Panc1 (cell line): ENCODE results near the gene RANBP17. TPM values are rescaled to one million over a fixed set of nuclear protein-coding genes. Genes with fewer than 3 reads are reported as not detected.

ENCODE experiments used
- ATAC-seq: fragments of 200-7000 bp; cut with Tn5 transposase; 2 replicates; pipeline ENCODE4 v1.9.1; 2020; ENCODE audit warnings: mild to moderate bottlenecking, moderate library complexity
- BruUV-seq: library from RNA; stranded (reverse); fragments of 400-500 nt; replicated peaks from 2 replicates; lab custom pipeline; 2021; lab: Mats Ljungman, UMichigan
- CTCF ChIA-PET: fragments of 300-600 bp; sonication (Branson Sonifier 250); formaldehyde crosslinking; loops from one replicate; lab custom pipeline; 2022; ENCODE audit warnings: antibody characterized with exemption; lab: Charles Lee
- POLR2A ChIA-PET: fragments of 300-600 bp; sonication (Branson Sonifier 250); formaldehyde crosslinking; loops from one replicate; lab custom pipeline; 2022; ENCODE audit warnings: antibody characterized with exemption; lab: Charles Lee
- DNase-seq: peaks from one replicate; pipeline ENCODE4 v3.0.0-alpha.2; 2010; ENCODE audit warnings: low read depth, low spot score
- H3K27ac ChIP-seq: 2 replicates; pipeline ENCODE4 v1.5.1; 2011; ENCODE audit warnings: mild to moderate bottlenecking, low read length, inconsistent platforms
- H3K27me3 ChIP-seq: fragments of 200-500 bp; sonication (Bioruptor generic); 2 replicates; pipeline ENCODE4 v1.6.0; 2014; ENCODE audit warnings: low read length, inconsistent platforms; ENCODE audit not compliant: control insufficient read depth, insufficient read depth
- H3K36me3 ChIP-seq: fragments of 200-500 bp; sonication (Bioruptor generic); 2 replicates; pipeline ENCODE4 v1.5.1; 2014; ENCODE audit warnings: inconsistent platforms, mild to moderate bottlenecking, low read length, moderate library complexity; ENCODE audit not compliant: control insufficient read depth, insufficient read depth
- H3K4me1 ChIP-seq: 2 replicates; pipeline ENCODE4 v1.5.1; 2011; ENCODE audit warnings: inconsistent platforms, mild to moderate bottlenecking, low read length, moderate library complexity; ENCODE audit not compliant: control insufficient read depth, insufficient read depth
- H3K4me3 ChIP-seq, 2 experiments: 2 replicates each; pipeline ENCODE4 v1.5.1; 2011 to 2012; ENCODE audit warnings: low read depth in 2 of 2, low read length in 2 of 2, mild to moderate bottlenecking in 2 of 2, inconsistent platforms in 1 of 2, moderate library complexity in 1 of 2
- H3K9me3 ChIP-seq: fragments of 200-500 bp; sonication (Bioruptor generic); 2 replicates; pipeline ENCODE4 v1.5.1; 2014; ENCODE audit warnings: low read depth, mild to moderate bottlenecking, inconsistent platforms, low read length, moderate library complexity; ENCODE audit not compliant: control insufficient read depth, insufficient read depth
- CTCF ChIP-seq: fragments of 450-650 bp; IDR thresholded peaks from 2 replicates; pipeline ENCODE4 v1.5.1; 2017; ENCODE audit warnings: mild to moderate bottlenecking
- POLR2AphosphoS5 ChIP-seq: IDR thresholded peaks from 2 replicates; pipeline ENCODE4 v1.6.1; 2012; ENCODE audit warnings: mild to moderate bottlenecking, low read depth, low read length, moderate library complexity
- SIN3A ChIP-seq: IDR thresholded peaks from 2 replicates; pipeline ENCODE4 v1.6.1; 2012; ENCODE audit warnings: low read depth, mild to moderate bottlenecking, low read length, moderate library complexity, borderline replicate concordance; ENCODE audit not compliant: insufficient read depth
- TCF7L2 ChIP-seq: IDR thresholded peaks from 2 replicates; pipeline ENCODE4 v1.6.1; 2011; ENCODE audit warnings: mild to moderate bottlenecking, low read depth, low read length, inconsistent platforms
- in situ Hi-C: cut with HindIII; loops from 2 replicates; pipeline ENCODE4 v1.10.0; 2016; ENCODE audit warnings: low sequenced_read_pairs, low pct_unique_long_range_greater_than_20kb
- intact Hi-C: fragments of 100-400 bp; cut with micrococcal nuclease; formaldehyde crosslinking; loops from one replicate; pipeline ENCODE4 v1.10.0; 2022; ENCODE audit not compliant: unreplicated experiment
- total RNA-seq: library from RNA; stranded (reverse); gene quantifications from one replicate; pipeline ENCODE4 v1.2.1, GENCODE V29; 2021; ENCODE audit not compliant: unreplicated experiment
- TF ChIP-seq, protein P1 (sequence below), 2 experiments: IDR thresholded peaks; 2 replicates each; pipeline ENCODE4 v1.6.1; 2011 to 2012; ENCODE audit warnings: low read depth in 2 of 2, control low read depth in 1 of 2, low read length in 1 of 2, mild to moderate bottlenecking in 1 of 2, moderate library complexity in 1 of 2; ENCODE audit not compliant: insufficient read depth in 1 of 2

Gene RANBP17
- total RNA-seq, 1 experiment from 2014 or later, result not detected

DNA sequence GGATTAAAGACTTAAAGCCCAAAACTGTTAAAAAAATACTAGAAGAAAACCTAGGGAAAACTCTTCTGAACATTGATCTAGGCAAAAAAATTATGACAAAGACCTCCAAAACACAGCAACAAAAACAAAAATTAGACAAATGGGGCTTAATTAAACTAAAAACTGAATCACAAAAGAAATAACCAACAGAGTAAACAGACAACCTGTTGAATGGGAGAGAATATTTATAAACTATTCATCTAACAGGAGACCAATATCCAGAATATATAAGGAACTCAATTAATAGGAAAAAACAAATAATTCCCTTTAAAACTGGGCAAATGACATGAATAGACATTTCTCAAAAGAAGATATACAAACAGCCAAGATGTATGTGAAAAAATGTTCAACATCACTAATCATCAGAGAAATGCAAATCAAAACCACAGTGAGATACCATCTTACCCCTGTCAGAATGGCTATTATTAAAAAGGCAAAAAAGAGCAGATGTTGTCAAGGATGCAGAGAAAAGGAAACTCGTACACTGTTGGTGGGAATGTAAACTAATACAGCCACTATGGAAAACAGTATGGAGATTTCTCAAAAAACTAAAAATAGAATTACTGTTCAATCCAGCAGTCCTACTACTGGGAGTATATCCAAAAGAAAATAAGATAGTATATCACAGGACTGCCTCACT, 397.1 kb downstream of the RANBP17 start:
- DNase-seq (no peak), ATAC-seq (no peak)
- TF ChIP-seq, protein P1, sequence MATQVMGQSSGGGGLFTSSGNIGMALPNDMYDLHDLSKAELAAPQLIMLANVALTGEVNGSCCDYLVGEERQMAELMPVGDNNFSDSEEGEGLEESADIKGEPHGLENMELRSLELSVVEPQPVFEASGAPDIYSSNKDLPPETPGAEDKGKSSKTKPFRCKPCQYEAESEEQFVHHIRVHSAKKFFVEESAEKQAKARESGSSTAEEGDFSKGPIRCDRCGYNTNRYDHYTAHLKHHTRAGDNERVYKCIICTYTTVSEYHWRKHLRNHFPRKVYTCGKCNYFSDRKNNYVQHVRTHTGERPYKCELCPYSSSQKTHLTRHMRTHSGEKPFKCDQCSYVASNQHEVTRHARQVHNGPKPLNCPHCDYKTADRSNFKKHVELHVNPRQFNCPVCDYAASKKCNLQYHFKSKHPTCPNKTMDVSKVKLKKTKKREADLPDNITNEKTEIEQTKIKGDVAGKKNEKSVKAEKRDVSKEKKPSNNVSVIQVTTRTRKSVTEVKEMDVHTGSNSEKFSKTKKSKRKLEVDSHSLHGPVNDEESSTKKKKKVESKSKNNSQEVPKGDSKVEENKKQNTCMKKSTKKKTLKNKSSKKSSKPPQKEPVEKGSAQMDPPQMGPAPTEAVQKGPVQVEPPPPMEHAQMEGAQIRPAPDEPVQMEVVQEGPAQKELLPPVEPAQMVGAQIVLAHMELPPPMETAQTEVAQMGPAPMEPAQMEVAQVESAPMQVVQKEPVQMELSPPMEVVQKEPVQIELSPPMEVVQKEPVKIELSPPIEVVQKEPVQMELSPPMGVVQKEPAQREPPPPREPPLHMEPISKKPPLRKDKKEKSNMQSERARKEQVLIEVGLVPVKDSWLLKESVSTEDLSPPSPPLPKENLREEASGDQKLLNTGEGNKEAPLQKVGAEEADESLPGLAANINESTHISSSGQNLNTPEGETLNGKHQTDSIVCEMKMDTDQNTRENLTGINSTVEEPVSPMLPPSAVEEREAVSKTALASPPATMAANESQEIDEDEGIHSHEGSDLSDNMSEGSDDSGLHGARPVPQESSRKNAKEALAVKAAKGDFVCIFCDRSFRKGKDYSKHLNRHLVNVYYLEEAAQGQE (IDR thresholded peaks at IDR 0.05; ENCODE audit: insufficient read depth in 1 of 2, low read depth in 2 of 2, low read length in 1 of 2), result no peak
- TF ChIP-seq TCF7L2 (no peak), SIN3A (no peak), POLR2AphosphoS5 (no peak), CTCF (no peak)
- in situ Hi-C loops (no loop called here), intact Hi-C loops (no loop called here)
- H3K27me3 ChIP-seq, result peaks cover 10% of the 10 kb centered on the region; the same call in 1 of the 2 replicates
- ChIA-PET POLR2A (no interaction called here), CTCF (no interaction called here)
- H3K36me3 ChIP-seq, result no peaks in the 10 kb centered on the region
- no peaks in the 10 kb centered on the region for H3K9me3 ChIP-seq
- H3K4me1 ChIP-seq, result no peaks in the 10 kb centered on the region
- no peak overlapping the region for H3K4me3 ChIP-seq
- BruUV-seq, result no TSS peak
- H3K27ac ChIP-seq, result no peak overlapping the region

GRCh38 chr5:171261361-171261760, 399.5 kb downstream of the RANBP17 start:
- H3K9me3 ChIP-seq, result no peaks in the 10 kb centered on the region
- in situ Hi-C loops (no loop called here), intact Hi-C loops (no loop called here)
- CTCF ChIA-PET, result no interaction called here
- DNase-seq (no peak), ATAC-seq (no peak)
- POLR2A ChIA-PET, result no interaction called here
- TF ChIP-seq POLR2AphosphoS5 (no peak), TCF7L2 (no peak), SIN3A (no peak), CTCF (no peak)
- TF ChIP-seq, protein P1 (IDR thresholded peaks at IDR 0.05; ENCODE audit: insufficient read depth in 1 of 2, low read depth in 2 of 2, low read length in 1 of 2), result no peak
- peaks cover 16% of the 10 kb centered on the region for H3K27me3 ChIP-seq
- H3K27ac ChIP-seq, result no peak overlapping the region
- no peaks in the 10 kb centered on the region for H3K36me3 ChIP-seq
- no peak overlapping the region for H3K4me3 ChIP-seq
- no TSS peak for BruUV-seq
- H3K4me1 ChIP-seq, result no peaks in the 10 kb centered on the region
